22Rv1 (cell line): Measurements from ENCODE around the gene NXPE4.
"Not testable (repeated sequence)": the region's sequence is repeated elsewhere in the genome, so short reads cannot be mapped to it uniquely, and the experiment has no call there.

Source experiments
- H3K27ac ChIP-seq: fragments of 450-650 bp; 2 replicates; pipeline ENCODE4 v1.5.1; 2017
- ZFX ChIP-seq: fragments of 450-650 bp; IDR thresholded peaks from 2 replicates; pipeline ENCODE4 v1.6.1; 2017; ENCODE audit warnings: antibody characterized with exemption, borderline replicate concordance
- TF ChIP-seq, protein P1 (sequence below): fragments of 450-650 bp; IDR thresholded peaks from 2 replicates; pipeline ENCODE4 v1.5.1; 2017; ENCODE audit warnings: mild to moderate bottlenecking

Gene NXPE4

DNA sequence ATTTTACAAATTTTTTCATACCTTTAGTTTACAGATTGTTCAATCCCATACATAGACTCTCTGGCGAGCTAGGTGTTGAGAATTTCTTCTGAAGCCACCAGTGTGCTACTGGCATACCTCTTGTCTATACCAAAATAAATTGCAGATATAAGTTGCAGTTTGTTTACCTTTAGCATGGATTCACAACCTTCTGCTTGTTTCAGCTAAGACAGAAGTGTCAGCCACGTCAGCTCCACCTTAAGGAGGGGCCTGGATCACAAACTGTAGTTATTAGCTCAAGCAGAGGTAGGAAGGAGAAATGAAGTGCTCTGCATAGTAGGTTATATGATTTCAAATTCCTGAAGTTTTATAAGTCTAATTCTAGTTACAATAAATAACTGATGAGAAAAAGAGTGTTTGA lies at the start of gene NXPE4:
Gene NXPE4 (minus strand): TSS at position 216 of the 400 bp plus-strand sequence. CDS start 1,027 bp downstream, outside the sequence.
- no peak for TF ChIP-seq ZFX
- TF ChIP-seq, protein P1, sequence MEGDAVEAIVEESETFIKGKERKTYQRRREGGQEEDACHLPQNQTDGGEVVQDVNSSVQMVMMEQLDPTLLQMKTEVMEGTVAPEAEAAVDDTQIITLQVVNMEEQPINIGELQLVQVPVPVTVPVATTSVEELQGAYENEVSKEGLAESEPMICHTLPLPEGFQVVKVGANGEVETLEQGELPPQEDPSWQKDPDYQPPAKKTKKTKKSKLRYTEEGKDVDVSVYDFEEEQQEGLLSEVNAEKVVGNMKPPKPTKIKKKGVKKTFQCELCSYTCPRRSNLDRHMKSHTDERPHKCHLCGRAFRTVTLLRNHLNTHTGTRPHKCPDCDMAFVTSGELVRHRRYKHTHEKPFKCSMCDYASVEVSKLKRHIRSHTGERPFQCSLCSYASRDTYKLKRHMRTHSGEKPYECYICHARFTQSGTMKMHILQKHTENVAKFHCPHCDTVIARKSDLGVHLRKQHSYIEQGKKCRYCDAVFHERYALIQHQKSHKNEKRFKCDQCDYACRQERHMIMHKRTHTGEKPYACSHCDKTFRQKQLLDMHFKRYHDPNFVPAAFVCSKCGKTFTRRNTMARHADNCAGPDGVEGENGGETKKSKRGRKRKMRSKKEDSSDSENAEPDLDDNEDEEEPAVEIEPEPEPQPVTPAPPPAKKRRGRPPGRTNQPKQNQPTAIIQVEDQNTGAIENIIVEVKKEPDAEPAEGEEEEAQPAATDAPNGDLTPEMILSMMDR: no peak
- no peak within 1 kb of the TSS for H3K27ac ChIP-seq

DNA sequence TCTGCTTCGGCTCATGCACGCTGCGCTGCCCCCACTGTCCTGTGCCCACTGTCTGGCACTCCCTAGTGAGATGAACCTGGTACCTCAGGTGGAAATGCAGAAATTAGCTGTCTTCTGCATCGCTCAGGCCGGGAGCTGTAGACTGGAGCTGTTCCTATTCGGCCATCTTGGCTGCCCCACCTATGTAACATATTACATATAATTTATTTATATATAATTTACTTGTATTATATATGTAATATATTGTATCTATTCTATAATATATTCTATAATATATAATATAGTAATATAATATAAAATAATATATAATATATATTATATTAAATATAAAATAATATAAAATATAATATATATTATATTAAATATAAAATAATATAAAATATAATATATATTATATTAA lies 43.9 kb upstream of the NXPE4 start:
- H3K27ac ChIP-seq: not testable (repeated sequence)

DNA sequence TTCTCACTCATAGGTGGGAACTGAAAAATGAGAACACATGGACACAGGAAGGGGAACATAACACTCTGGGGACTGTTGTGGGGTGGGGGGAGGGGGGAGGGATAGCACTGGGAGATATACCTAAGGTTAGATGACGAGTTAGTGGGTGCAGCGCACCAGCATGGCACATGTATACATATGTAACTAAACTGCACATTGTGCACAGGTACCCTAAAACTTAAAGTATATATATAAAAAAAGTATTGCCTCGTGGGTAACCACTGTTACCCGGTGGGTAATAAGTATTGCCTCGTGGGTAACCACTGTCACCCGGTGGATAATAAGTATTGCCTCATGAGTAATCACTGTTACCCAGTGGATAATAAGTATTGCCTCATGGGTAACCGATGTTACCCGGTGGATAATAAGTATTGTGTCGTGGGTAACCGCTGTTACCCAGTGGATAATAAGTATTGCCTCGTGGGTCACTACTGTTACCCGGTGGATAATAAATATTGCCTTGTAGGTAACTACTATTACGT lies 35.9 kb upstream of the NXPE4 start:
- H3K27ac ChIP-seq: not testable (repeated sequence)

DNA sequence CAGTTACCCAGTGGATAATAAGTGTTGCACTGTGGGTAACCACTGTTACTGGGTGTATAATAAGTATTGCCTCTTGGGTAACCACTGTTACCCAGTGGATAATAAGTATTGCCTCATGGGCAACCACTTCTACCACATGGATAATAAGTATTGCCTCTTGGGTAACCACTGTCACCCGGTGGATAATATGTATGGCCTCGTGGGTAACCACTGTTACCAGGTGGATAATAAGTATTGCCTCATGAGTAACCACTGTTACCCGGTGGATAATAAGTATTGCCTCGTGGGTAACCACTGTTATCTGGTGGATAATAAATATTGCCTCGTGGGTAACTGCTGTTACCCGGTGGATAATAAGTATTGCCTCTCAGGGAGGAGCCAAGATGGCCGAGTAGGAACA lies 29.7 kb upstream of the NXPE4 start:
- no peak for TF ChIP-seq ZFX
- TF ChIP-seq, protein P1: no peak

DNA sequence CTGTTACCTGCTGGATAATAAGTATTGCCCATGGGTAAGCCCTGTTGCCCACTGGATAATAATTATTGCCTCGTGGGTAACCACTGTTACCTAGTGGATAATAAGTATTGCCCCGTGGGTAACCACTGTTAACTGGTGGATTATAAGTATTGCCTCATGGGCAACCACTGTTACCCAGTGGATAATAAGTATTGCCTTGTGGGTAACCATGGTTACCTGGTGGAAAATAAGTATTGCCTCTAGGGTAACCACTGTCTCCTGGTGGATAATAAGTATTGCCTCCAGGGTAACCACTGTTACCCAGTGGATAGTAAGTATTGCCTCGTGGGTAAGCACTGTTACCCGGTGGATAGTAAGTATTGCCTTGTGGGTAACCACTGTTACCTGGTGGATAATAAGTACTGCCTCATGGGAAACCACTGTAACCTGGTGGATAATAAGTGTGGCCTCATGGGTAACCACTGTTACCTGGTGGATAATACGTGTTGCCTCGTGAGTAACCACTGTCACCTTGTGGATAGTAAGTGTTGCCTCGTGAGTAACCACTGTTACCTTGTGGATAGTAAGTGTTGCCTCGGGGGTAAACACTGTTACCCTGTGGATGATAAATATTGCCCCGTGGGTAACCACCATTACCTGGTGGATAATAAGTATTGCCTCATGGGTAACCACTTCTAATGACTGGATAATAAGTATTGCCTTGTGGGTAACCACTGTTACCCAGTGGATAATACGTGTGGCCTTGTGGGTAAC lies 29.0 kb upstream of the NXPE4 start:
- TF ChIP-seq, protein P1: no peak
- TF ChIP-seq ZFX: no peak
- no peak overlapping the region for H3K27ac ChIP-seq

More for the DNA sequence above, 29.7 kb upstream of the NXPE4 start:
- H3K27ac ChIP-seq: no peak overlapping the region

- TF ChIP-seq, protein P1: no peak
- no peak for TF ChIP-seq ZFX
- no peak overlapping the region for H3K27ac ChIP-seq
Measured at GRCh38 chr11:114623720-114624119, 28.1 kb upstream of the NXPE4 start.

DNA sequence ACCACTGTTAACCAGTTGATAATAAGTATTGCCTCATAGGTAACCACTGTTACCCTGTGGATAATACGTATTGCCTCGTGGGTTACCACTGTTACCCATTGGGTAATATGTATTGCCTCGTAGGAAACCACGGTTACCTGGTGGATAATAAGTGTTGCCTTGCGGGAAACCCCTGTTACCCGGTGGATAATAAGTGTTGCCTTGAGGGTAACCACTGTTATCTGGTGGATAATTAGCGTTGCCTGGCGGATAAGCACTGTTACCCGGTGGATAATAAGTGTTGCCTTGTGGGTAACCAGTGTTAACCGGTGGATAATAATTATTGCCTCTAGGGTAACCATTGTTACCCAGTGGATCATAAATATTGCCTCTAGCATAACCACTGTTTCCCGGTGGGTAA lies 27.3 kb upstream of the NXPE4 start:
- TF ChIP-seq ZFX: no peak
- TF ChIP-seq, protein P1: no peak
- H3K27ac ChIP-seq: no peak overlapping the region

GRCh38 chr11:114621950-114622809 lies 26.6 kb upstream of the NXPE4 start:
- no peak for TF ChIP-seq ZFX
- TF ChIP-seq, protein P1: no peak
- no peak overlapping the region for H3K27ac ChIP-seq
